Ramos (cell line): ENCODE results near the gene GMPPB.
"Not testable (repeated sequence)": the region's sequence is repeated elsewhere in the genome, so short reads cannot be mapped to it uniquely, and the experiment has no call there.

Experiments used
- in situ Hi-C: fragments of 300-500 bp; cut with MboI; formaldehyde crosslinking; loops from one replicate; pipeline ENCODE4 v1.14.3; 2022; ENCODE audit warnings: low sequenced_read_pairs; ENCODE audit not compliant: unreplicated experiment

GMPPB gene

GRCh38 chr3:49723628-49724551 is at the start of gene GMPPB:
GMPPB (minus strand) TSS chr3:49723951; CDS start chr3:49723726, 225 bp downstream.
- in situ Hi-C loops = no loop called here

- in situ Hi-C loops = no loop called here
These were observed 49.0 kb upstream of the GMPPB start for GRCh38 chr3:49772703-49773102.

GRCh38 chr3:49771340-49771938 is 47.7 kb upstream of the GMPPB start:
- in situ Hi-C loops = no loop called here

GRCh38 chr3:49769926-49770325 is 46.2 kb upstream of the GMPPB start:
- in situ Hi-C loops = no loop called here

- in situ Hi-C loops = no loop called here
These were observed 45.6 kb upstream of the GMPPB start for GRCh38 chr3:49769286-49769915.

GRCh38 chr3:49763981-49764380 is 40.2 kb upstream of the GMPPB start:
- in situ Hi-C loops = no loop called here

GRCh38 chr3:49761661-49762060 is 37.9 kb upstream of the GMPPB start:
- in situ Hi-C loops = no loop called here

- in situ Hi-C loops = no loop called here
These were observed 35.5 kb upstream of the GMPPB start for GRCh38 chr3:49759226-49759625.

- in situ Hi-C loops = no loop called here
These were observed 33.4 kb upstream of the GMPPB start for GRCh38 chr3:49757197-49757596.

- in situ Hi-C loops = no loop called here
These were observed 32.3 kb upstream of the GMPPB start for GRCh38 chr3:49756036-49756435.

- in situ Hi-C loops = no loop called here
These were observed 30.8 kb upstream of the GMPPB start for GRCh38 chr3:49754536-49754935.

- in situ Hi-C loops = no loop called here
These were observed 27.8 kb upstream of the GMPPB start for GRCh38 chr3:49751501-49751900.

GRCh38 chr3:49750056-49750455 is 26.3 kb upstream of the GMPPB start:
- in situ Hi-C loops = no loop called here

- in situ Hi-C loops = not testable (repeated sequence)
These were observed 25.1 kb upstream of the GMPPB start for GRCh38 chr3:49748874-49749273.

- in situ Hi-C loops = no loop called here
These were observed 24.2 kb upstream of the GMPPB start for GRCh38 chr3:49747792-49748480.

GRCh38 chr3:49745986-49746385 is 22.2 kb upstream of the GMPPB start:
- in situ Hi-C loops = no loop called here

GRCh38 chr3:49740427-49740826 is 16.7 kb upstream of the GMPPB start:
- in situ Hi-C loops = no loop called here

GRCh38 chr3:49738067-49738713 is 14.4 kb upstream of the GMPPB start:
- in situ Hi-C loops = no loop called here

GRCh38 chr3:49734752-49735151 is 11.0 kb upstream of the GMPPB start:
- in situ Hi-C loops = no loop called here

GRCh38 chr3:49733551-49733950 is 9.8 kb upstream of the GMPPB start:
- in situ Hi-C loops = no loop called here
